Activated CD4-positive, alpha-beta memory T cell treated with anti-CD3 and anti-CD28 coated beads, Interleukin-2, amount 10 ng/mL, durations not matched to agents 7 days and 5 days (primary cell): ENCODE data around the gene YWHAG. TPM values are rescaled to one million over a fixed set of nuclear protein-coding genes. Genes with fewer than 3 reads are reported as not detected.
A peak's percentile ranks its signal among the peaks of the same experiment; 100 is the strongest.
"Not testable (repeated sequence)": the region's sequence is repeated elsewhere in the genome, so short reads cannot be mapped to it uniquely, and the experiment has no call there.

Experiments used
- CTCF ChIA-PET: fragments of 350-600 bp; sonication (Branson Sonifier 250); formaldehyde crosslinking; loops from one replicate; lab custom pipeline; 2021; ENCODE audit warnings: antibody characterized with exemption, inconsistent platforms; lab: Charles Lee
- POLR2A ChIA-PET: fragments of 350-600 bp; sonication (Branson Sonifier 250); formaldehyde crosslinking; loops from one replicate; lab custom pipeline; 2021; ENCODE audit warnings: antibody characterized with exemption; lab: Charles Lee
- DNase-seq: peaks from one replicate; pipeline ENCODE4 v3.0.0-alpha.2; 2020
- H3K27ac Mint-ChIP-seq: one replicate; pipeline ENCODE4 v1.8.0; 2021; ENCODE audit warnings: mild to moderate bottlenecking, mixed read lengths
- H3K27me3 Mint-ChIP-seq: one replicate; pipeline ENCODE4 v1.8.0; 2021; ENCODE audit warnings: mixed read lengths
- H3K36me3 Mint-ChIP-seq: one replicate; pipeline ENCODE4 v1.8.0; 2021; ENCODE audit warnings: low read depth, mixed read lengths
- H3K4me1 Mint-ChIP-seq: one replicate; pipeline ENCODE4 v1.8.0; 2021; ENCODE audit warnings: mixed read lengths
- H3K4me3 Mint-ChIP-seq: one replicate; pipeline ENCODE4 v1.8.0; 2021; ENCODE audit warnings: mild to moderate bottlenecking, mixed read lengths
- H3K9me3 Mint-ChIP-seq: one replicate; pipeline ENCODE4 v1.8.0; 2021; ENCODE audit warnings: mixed read lengths
- total RNA-seq, 2 experiments: library from RNA; stranded (reverse); gene quantifications; one replicate each; pipeline ENCODE4 v1.2.3, GENCODE V29; 2021

YWHAG gene
- total RNA-seq, 2 experiments from 2014 or later: 83.1 to 84.8 TPM

DNA sequence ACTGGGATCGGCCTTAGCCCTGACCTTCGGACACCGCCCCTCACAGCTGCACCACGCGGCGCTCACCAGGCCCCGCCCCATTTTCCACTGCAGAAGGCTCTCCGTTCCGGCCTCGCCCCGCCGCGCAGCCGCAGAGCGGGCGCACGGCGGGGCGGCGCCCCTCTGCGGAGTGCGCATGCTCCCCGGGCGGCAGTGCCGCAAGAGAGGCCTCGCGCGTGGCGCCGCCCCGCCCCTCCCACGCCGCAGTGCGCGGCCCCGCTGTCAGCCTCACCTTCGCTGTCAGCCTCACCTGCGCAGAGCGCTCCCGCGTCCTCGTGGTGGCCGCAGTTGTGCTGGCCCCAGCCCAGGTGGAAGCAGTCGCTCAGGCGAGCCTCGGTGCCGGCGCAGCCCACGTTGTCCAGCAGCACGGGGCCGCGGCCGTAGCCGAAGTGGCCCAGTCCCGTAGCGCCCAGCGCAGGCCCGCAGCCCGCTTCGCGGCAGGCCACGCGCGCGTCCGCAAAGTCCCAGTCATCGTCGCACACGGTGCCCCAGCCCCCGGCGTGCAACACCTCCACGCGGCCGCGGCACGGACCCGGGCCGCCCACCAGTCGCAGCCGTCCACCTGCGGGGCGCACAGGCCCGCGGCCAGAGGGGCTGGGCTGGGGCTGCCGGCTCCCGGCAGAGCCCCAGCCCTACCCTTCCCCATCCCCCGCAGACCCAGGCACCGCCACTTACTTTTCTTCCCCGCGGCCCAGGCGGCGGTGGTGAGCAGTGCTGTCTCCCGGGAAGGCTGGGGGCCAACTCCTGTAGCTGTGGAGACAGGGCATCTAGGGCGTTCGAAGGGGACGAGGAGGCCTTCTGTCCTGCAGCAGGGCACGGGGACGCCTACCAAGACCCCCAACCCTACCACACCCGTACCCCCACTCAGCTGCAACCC is 34.6 kb upstream of the YWHAG start:
- peak; percentile 91 for DNase-seq
- H3K27me3 Mint-ChIP-seq: no peaks in the 10 kb centered on the region
- H3K27ac Mint-ChIP-seq: peak overlapping the region; percentile 88
- ChIA-PET POLR2A (interaction anchor here (0.8 to 2.5 kb wide), 8 partner anchors 25 to 75 kb away, joined by 3 to 13 read pairs (median 4); partner anchors contain the start of genes YWHAG and ZP3), CTCF (interaction anchor here (0.6 to 2.0 kb wide), 2 partner anchors 33 to 79 kb away, joined by 3 to 5 read pairs; no protein-coding TSS in a partner anchor)
- peak overlapping the region; percentile 81 for H3K4me3 Mint-ChIP-seq
- peaks cover 37% of the 10 kb centered on the region for H3K4me1 Mint-ChIP-seq
- no peaks in the 10 kb centered on the region for H3K36me3 Mint-ChIP-seq
- H3K9me3 Mint-ChIP-seq: no peaks in the 10 kb centered on the region

GRCh38 chr7:76392531-76393115 is 33.8 kb upstream of the YWHAG start:
- Mint-ChIP-seq H3K9me3 (no peaks in the 10 kb centered on the region), H3K36me3 (no peaks in the 10 kb centered on the region), H3K27ac (peak overlapping the region; percentile 88), H3K4me1 (peaks cover 37% of the 10 kb centered on the region), H3K4me3 (peak overlapping the region; percentile 81), H3K27me3 (no peaks in the 10 kb centered on the region)
- ChIA-PET CTCF (no interaction called here), POLR2A (interaction anchor here (0.8 to 2.5 kb wide), 5 partner anchors 24 to 74 kb away, joined by 3 to 13 read pairs (median 7); partner anchors contain the start of gene YWHAG)
- no peak for DNase-seq

- Mint-ChIP-seq H3K4me1 (peaks cover 29% of the 10 kb centered on the region), H3K36me3 (no peaks in the 10 kb centered on the region), H3K27me3 (no peaks in the 10 kb centered on the region), H3K27ac (no peak overlapping the region), H3K4me3 (no peak overlapping the region), H3K9me3 (no peaks in the 10 kb centered on the region)
- POLR2A ChIA-PET: interaction anchor here (0.8 to 1.4 kb wide), 2 partner anchors 31 to 71 kb away, joined by 3 to 5 read pairs; partner anchors contain the start of gene YWHAG
- CTCF ChIA-PET: no interaction called here
- no peak for DNase-seq
Observed at GRCh38 chr7:76390092-76390491, 31.3 kb upstream of the YWHAG start.

GRCh38 chr7:76387789-76388188 is 29.0 kb upstream of the YWHAG start:
- H3K27ac Mint-ChIP-seq, H3K36me3 Mint-ChIP-seq, CTCF ChIA-PET, H3K27me3 Mint-ChIP-seq, H3K4me3 Mint-ChIP-seq, H3K9me3 Mint-ChIP-seq, POLR2A ChIA-PET, DNase-seq: not testable (repeated sequence)
- peaks cover 22% of the 10 kb centered on the region for H3K4me1 Mint-ChIP-seq

GRCh38 chr7:76386691-76387260 is 28.0 kb upstream of the YWHAG start:
- no peak for DNase-seq
- no peak overlapping the region for H3K27ac Mint-ChIP-seq
- no peaks in the 10 kb centered on the region for H3K9me3 Mint-ChIP-seq
- H3K36me3 Mint-ChIP-seq: no peaks in the 10 kb centered on the region
- H3K27me3 Mint-ChIP-seq: no peaks in the 10 kb centered on the region
- H3K4me1 Mint-ChIP-seq: peaks cover 15% of the 10 kb centered on the region
- H3K4me3 Mint-ChIP-seq: no peak overlapping the region
- CTCF ChIA-PET: interaction anchor here (1.1 kb wide), 1 partner anchor 27 kb away, joined by 5 read pairs; the partner anchor contains the start of gene YWHAG
- POLR2A ChIA-PET: no interaction called here

- H3K4me3 Mint-ChIP-seq: no peak overlapping the region
- no peaks in the 10 kb centered on the region for H3K9me3 Mint-ChIP-seq
- DNase-seq: no peak
- CTCF ChIA-PET: no interaction called here
- peaks cover 15% of the 10 kb centered on the region for H3K4me1 Mint-ChIP-seq
- no peaks in the 10 kb centered on the region for H3K36me3 Mint-ChIP-seq
- POLR2A ChIA-PET: no interaction called here
- H3K27ac Mint-ChIP-seq: no peak overlapping the region
- no peaks in the 10 kb centered on the region for H3K27me3 Mint-ChIP-seq
Observed at GRCh38 chr7:76383089-76383944, 24.5 kb upstream of the YWHAG start.

- no peaks in the 10 kb centered on the region for H3K27me3 Mint-ChIP-seq
- no peak overlapping the region for H3K27ac Mint-ChIP-seq
- H3K36me3 Mint-ChIP-seq: no peaks in the 10 kb centered on the region
- DNase-seq: no peak
- H3K4me1 Mint-ChIP-seq: peaks cover 11% of the 10 kb centered on the region
- ChIA-PET POLR2A (interaction anchor here (1.2 kb wide), 1 partner anchor 10 kb away, joined by 4 read pairs; no protein-coding TSS in a partner anchor), CTCF (no interaction called here)
- H3K9me3 Mint-ChIP-seq: no peaks in the 10 kb centered on the region
- H3K4me3 Mint-ChIP-seq: no peak overlapping the region
Observed at GRCh38 chr7:76381814-76382213, 23.0 kb upstream of the YWHAG start.

GRCh38 chr7:76380623-76380966 is 21.8 kb upstream of the YWHAG start:
- Mint-ChIP-seq H3K4me3 (peak overlapping the region; percentile 71), H3K27me3 (no peaks in the 10 kb centered on the region), H3K4me1 (peaks cover 11% of the 10 kb centered on the region), H3K9me3 (no peaks in the 10 kb centered on the region), H3K27ac (no peak overlapping the region), H3K36me3 (no peaks in the 10 kb centered on the region)
- DNase-seq: no peak
- POLR2A ChIA-PET: interaction anchor here (1.2 kb wide), 1 partner anchor 11 kb away, joined by 4 read pairs; no protein-coding TSS in a partner anchor
- CTCF ChIA-PET: no interaction called here

DNA sequence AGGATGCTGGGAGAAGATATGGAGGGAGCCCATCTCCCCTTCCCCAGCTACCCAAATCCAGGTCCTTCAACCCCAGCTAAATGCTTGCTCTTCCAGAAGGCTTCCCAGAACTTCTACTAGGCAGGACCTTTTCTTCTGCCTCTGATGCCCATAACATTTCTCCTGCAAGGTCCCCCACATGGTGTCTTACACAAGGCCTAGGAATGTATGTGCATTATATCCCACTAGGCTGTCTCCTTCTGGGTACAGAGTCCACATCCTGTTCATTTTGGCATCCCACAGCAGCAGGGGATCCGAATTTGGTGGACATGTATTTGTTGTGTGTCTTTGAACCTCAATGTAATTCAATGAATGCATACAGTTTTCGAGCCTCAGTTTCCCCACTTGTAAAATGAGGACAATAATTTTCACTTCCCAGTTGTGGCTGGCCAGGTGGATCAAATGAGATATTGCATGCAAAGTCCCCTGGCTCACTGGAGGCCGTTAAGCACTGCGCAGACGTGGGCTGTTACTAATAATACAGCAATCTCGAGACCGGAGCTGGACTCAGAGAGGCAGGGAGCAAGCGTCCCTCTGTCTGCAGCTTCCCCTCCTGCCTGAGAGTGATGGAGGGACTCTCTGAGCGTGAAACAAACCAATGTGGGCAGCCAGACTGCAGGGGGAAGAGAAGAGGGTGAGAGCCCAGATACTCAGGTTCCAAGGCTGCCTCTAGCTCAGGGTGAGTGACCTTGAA is 18.6 kb upstream of the YWHAG start:
- no peaks in the 10 kb centered on the region for H3K36me3 Mint-ChIP-seq
- DNase-seq: no peak

GRCh38 chr7:76375251-76375650 is 16.5 kb upstream of the YWHAG start:
- no peak for DNase-seq
- Mint-ChIP-seq H3K9me3 (no peaks in the 10 kb centered on the region), H3K27ac (no peak overlapping the region), H3K36me3 (no peaks in the 10 kb centered on the region), H3K4me1 (peaks cover 7% of the 10 kb centered on the region), H3K27me3 (peaks cover 19% of the 10 kb centered on the region), H3K4me3 (no peak overlapping the region)
- ChIA-PET CTCF (no interaction called here), POLR2A (interaction anchor here (1.6 kb wide), 1 partner anchor 11 kb away, joined by 4 read pairs; no protein-coding TSS in a partner anchor)

More for the DNA sequence above, 18.6 kb upstream of the YWHAG start:
- H3K27me3 Mint-ChIP-seq: peaks cover 13% of the 10 kb centered on the region
- no peak overlapping the region for H3K27ac Mint-ChIP-seq
- no peak overlapping the region for H3K4me3 Mint-ChIP-seq
- ChIA-PET CTCF (interaction anchor here (0.7 kb wide), 1 partner anchor 1297 kb away, joined by 3 read pairs; no protein-coding TSS in a partner anchor), POLR2A (no interaction called here)
- H3K4me1 Mint-ChIP-seq: peaks cover 11% of the 10 kb centered on the region
- no peaks in the 10 kb centered on the region for H3K9me3 Mint-ChIP-seq

- Mint-ChIP-seq H3K27me3 (peaks cover 20% of the 10 kb centered on the region), H3K27ac (no peak overlapping the region), H3K36me3 (no peaks in the 10 kb centered on the region), H3K4me1 (no peaks in the 10 kb centered on the region), H3K9me3 (no peaks in the 10 kb centered on the region), H3K4me3 (no peak overlapping the region)
- DNase-seq: no peak
- POLR2A ChIA-PET: interaction anchor here (1.4 kb wide), 1 partner anchor 14 kb away, joined by 3 read pairs; the partner anchor contains the start of gene YWHAG
- CTCF ChIA-PET: interaction anchor here (1.2 kb wide), 1 partner anchor 8 kb away, joined by 3 read pairs; no protein-coding TSS in a partner anchor
Observed at GRCh38 chr7:76372984-76373833, 14.4 kb upstream of the YWHAG start.
